Activated CD8-positive, alpha-beta T cell treated with anti-CD3 and anti-CD28 coated beads for 36 hours (primary cell): ENCODE data around the gene SOX13. TPM values are rescaled to one million over a fixed set of nuclear protein-coding genes. Genes with fewer than 3 reads are reported as not detected.

Source experiments
- ATAC-seq: fragments of 200-7000 bp; cut with Tn5 transposase; one replicate; pipeline ENCODE4 v1.10.0; 2021; ENCODE audit warnings: mild to moderate bottlenecking, moderate library complexity
- CTCF ChIA-PET: fragments of 350-600 bp; sonication (Branson Sonifier 250); formaldehyde crosslinking; loops from one replicate; lab custom pipeline; 2021; ENCODE audit warnings: antibody characterized with exemption; lab: Charles Lee
- POLR2A ChIA-PET: fragments of 350-600 bp; sonication (Branson Sonifier 250); formaldehyde crosslinking; loops from one replicate; lab custom pipeline; 2021; ENCODE audit warnings: antibody characterized with exemption; lab: Charles Lee
- DNase-seq: peaks from one replicate; pipeline ENCODE4 v3.0.0-alpha.2; 2020
- H3K27ac Mint-ChIP-seq: one replicate; pipeline ENCODE4 v1.8.0; 2021; ENCODE audit warnings: mild to moderate bottlenecking, mixed read lengths
- H3K27me3 Mint-ChIP-seq: one replicate; pipeline ENCODE4 v1.8.0; 2021; ENCODE audit warnings: mixed read lengths
- H3K36me3 Mint-ChIP-seq: one replicate; pipeline ENCODE4 v1.8.0; 2021; ENCODE audit warnings: low read depth, mixed read lengths
- H3K4me1 Mint-ChIP-seq: one replicate; pipeline ENCODE4 v1.8.0; 2021; ENCODE audit warnings: low read depth, mixed read lengths
- H3K4me3 Mint-ChIP-seq: one replicate; pipeline ENCODE4 v1.8.0; 2021; ENCODE audit warnings: mild to moderate bottlenecking, moderate library complexity, mixed read lengths
- H3K9me3 Mint-ChIP-seq: one replicate; pipeline ENCODE4 v1.8.0; 2021; ENCODE audit warnings: mixed read lengths
- intact Hi-C: fragments of 100-400 bp; cut with micrococcal nuclease; formaldehyde crosslinking; loops from one replicate; pipeline ENCODE4 v1.10.0; 2022
- total RNA-seq, 2 experiments: library from RNA; stranded (reverse); gene quantifications; one replicate each; pipeline ENCODE4 v1.2.3, GENCODE V29; 2021
- TF ChIP-seq, protein P1 (sequence below): fragments of 200-600 bp; IDR thresholded peaks from one replicate; pipeline ENCODE4 v1.8.0; 2022; ENCODE audit warnings: antibody characterized with exemption, mild to moderate bottlenecking

Gene SOX13
- total RNA-seq, 2 experiments from 2014 or later, result 1.6 to 1.7 TPM

DNA sequence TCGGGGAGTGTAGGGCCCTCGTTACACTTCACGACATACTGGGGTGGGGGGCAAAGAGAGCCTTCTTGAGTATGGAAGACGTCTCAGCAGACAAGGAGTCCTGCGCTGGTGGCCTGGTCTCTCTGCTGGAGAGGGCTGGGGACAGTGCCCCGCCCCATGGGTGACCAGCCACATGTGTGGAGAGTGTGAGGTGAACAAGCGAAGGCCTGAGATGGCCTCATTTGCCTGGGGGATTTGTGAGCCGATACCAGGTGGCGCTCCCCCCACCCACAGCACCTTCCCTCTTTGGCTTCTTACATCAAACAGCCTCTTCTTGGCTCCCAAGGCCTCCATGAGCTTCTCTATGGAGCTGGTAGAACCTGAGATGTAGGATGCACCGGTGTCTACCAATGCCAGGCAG is 83.0 kb downstream of the SOX13 start:
- H3K27ac Mint-ChIP-seq, result no peak overlapping the region
- ATAC-seq (no peak), DNase-seq (no peak)
- TF ChIP-seq, protein P1, sequence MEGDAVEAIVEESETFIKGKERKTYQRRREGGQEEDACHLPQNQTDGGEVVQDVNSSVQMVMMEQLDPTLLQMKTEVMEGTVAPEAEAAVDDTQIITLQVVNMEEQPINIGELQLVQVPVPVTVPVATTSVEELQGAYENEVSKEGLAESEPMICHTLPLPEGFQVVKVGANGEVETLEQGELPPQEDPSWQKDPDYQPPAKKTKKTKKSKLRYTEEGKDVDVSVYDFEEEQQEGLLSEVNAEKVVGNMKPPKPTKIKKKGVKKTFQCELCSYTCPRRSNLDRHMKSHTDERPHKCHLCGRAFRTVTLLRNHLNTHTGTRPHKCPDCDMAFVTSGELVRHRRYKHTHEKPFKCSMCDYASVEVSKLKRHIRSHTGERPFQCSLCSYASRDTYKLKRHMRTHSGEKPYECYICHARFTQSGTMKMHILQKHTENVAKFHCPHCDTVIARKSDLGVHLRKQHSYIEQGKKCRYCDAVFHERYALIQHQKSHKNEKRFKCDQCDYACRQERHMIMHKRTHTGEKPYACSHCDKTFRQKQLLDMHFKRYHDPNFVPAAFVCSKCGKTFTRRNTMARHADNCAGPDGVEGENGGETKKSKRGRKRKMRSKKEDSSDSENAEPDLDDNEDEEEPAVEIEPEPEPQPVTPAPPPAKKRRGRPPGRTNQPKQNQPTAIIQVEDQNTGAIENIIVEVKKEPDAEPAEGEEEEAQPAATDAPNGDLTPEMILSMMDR, result no peak
- H3K27me3 Mint-ChIP-seq, result peaks cover 4% of the 10 kb centered on the region
- no peak overlapping the region for H3K4me3 Mint-ChIP-seq
- no peaks in the 10 kb centered on the region for H3K36me3 Mint-ChIP-seq
- intact Hi-C loops, result no loop called here
- ChIA-PET CTCF (interaction anchor here (2.6 kb wide), 1 partner anchor 51 kb away, joined by 8 read pairs; no protein-coding TSS in a partner anchor), POLR2A (no interaction called here)
- H3K9me3 Mint-ChIP-seq, result no peaks in the 10 kb centered on the region
- peaks cover 3% of the 10 kb centered on the region for H3K4me1 Mint-ChIP-seq

DNA sequence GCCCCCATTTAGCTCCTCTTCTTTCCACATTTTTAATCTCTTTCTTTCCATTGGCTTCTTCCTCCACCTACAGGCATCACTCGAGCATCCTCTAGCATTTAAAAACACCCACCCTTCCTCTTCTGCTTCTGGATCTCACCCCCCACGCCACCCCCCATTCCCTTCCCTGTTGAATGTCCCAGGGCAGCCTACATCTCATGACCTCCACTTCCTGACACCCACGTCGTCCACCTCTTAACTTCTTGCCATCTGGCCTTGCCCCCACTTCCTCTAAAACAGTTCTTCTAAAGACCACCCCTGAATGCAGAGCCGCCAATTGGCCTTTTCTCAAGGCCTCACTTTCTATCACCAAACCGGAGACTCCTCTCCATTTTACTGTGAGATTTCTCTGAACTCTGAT is 85.0 kb downstream of the SOX13 start:
- intact Hi-C loops, result no loop called here
- Mint-ChIP-seq H3K4me3 (no peak overlapping the region), H3K9me3 (no peaks in the 10 kb centered on the region), H3K27ac (no peak overlapping the region), H3K27me3 (peaks cover 6% of the 10 kb centered on the region), H3K4me1 (peaks cover 2% of the 10 kb centered on the region), H3K36me3 (no peaks in the 10 kb centered on the region)
- ATAC-seq (no peak), DNase-seq (no peak)
- CTCF ChIA-PET, result interaction anchor here (1.0 to 3.2 kb wide), 2 partner anchors 49 to 205 kb away, joined by 4 to 14 read pairs; no protein-coding TSS in a partner anchor
- TF ChIP-seq, protein P1, result no peak
- POLR2A ChIA-PET, result no interaction called here

DNA sequence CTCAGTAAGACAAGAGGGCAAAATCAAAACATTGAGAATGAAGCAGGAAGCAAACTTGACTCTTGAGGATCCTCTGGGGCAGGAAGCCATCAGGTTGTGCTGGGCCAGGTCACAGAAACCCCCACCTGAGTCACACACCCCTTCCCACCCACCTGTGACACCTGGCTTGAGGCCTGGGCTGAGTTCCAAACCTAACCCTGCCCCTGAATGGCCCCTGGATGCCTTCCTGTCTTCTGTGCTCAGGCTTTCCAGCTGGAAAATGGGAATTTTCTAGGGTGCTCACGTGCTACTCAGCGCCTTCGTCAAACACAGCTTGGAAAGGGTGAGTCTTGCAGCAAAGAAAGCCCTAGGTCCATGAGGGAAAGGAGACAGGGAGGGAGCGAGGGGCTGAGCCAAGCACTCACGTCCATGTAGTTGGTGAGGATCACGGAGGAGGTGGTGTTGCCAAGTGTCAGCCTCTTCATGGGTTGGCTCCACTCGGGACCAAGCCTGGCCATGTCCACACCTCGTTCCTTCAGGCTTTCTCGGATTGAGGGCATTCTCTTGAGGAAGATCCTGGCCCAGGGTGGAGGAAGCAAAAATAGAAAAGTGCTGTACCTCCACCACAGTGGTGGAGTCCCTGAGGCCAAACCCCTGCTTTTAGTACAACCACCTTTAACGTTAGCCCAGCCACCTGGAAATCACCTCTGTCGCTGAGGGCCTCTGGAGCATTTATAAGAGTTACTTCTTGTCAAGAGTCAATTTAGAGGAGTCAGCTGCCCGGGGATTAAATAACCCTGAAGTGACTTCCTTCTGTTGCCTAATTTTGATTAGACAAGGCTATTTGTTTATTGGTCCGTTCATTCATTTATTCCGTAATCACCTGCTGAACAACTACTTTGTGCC is 88.9 kb downstream of the SOX13 start:
- intact Hi-C loops, result loop anchor here (2.0 kb wide), 1 partner anchor 45 kb away; no protein-coding TSS in a partner anchor
- no peak for DNase-seq
- TF ChIP-seq, protein P1, result no peak
- Mint-ChIP-seq H3K4me1 (peaks cover 2% of the 10 kb centered on the region), H3K27me3 (peaks cover 6% of the 10 kb centered on the region), H3K36me3 (no peaks in the 10 kb centered on the region), H3K4me3 (no peak overlapping the region), H3K27ac (no peak overlapping the region), H3K9me3 (no peaks in the 10 kb centered on the region)
- POLR2A ChIA-PET, result interaction anchor here (0.7 kb wide), 1 partner anchor 666 kb away, joined by 3 read pairs; no protein-coding TSS in a partner anchor
- CTCF ChIA-PET, result interaction anchor here (1.0 to 9.3 kb wide), 33 partner anchors 10 to 248 kb away, joined by 3 to 92 read pairs (median 7); partner anchors contain the start of genes ETNK2, GOLT1A and PLEKHA6
- no peak for ATAC-seq

DNA sequence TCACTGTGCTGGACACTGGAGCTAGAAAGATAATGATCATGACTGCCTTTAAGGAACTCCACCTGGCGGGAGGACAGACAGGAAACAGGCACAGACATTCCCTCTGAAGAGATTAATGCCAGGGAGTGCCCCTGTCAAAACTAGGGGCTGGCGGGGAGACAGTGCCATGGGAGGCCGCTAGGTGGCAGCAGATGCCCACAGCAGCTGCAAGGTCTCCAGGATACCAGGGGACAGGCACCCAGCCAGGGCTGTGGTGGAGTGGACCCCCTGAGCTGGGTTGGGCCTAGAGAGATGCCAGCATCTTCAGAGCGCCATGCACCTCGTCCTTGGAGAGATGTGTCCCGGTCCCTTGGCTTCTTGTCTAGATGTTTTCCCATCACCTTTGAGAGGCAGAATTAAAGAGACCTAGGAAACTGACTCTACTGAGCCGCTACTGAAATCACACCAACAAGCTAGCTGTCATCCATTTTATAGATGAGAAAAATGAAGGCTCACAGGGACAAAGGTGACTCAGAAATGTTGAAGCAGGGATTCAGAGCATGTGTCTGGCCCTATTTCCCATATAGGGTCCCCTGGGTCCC is 89.7 kb downstream of the SOX13 start:
- intact Hi-C loops, result loop anchor here (1.0 to 2.0 kb wide), 2 partner anchors 44 to 201 kb away; no protein-coding TSS in a partner anchor
- peaks cover 2% of the 10 kb centered on the region for H3K4me1 Mint-ChIP-seq
- no peak overlapping the region for H3K4me3 Mint-ChIP-seq
- ChIA-PET POLR2A (interaction anchor here (0.7 kb wide), 1 partner anchor 665 kb away, joined by 3 read pairs; no protein-coding TSS in a partner anchor), CTCF (interaction anchor here (0.6 to 9.3 kb wide), 47 partner anchors 8 to 339 kb away, joined by 3 to 92 read pairs (median 5); partner anchors contain the start of genes ETNK2, GOLT1A, KISS1 and PLEKHA6)
- peaks cover 3% of the 10 kb centered on the region for H3K9me3 Mint-ChIP-seq
- peaks cover 9% of the 10 kb centered on the region for H3K27me3 Mint-ChIP-seq
- TF ChIP-seq, protein P1, result peak; percentile 96
- no peaks in the 10 kb centered on the region for H3K36me3 Mint-ChIP-seq
- DNase-seq, result peak; percentile 86
- no peak overlapping the region for H3K27ac Mint-ChIP-seq
- ATAC-seq, result peak; percentile 98
